ENCODE results near the gene FAM174C. TPM values are rescaled to one million over a fixed set of nuclear protein-coding genes. Genes with fewer than 3 reads are reported as not detected.

The FAM174C gene
- total RNA-seq, 1 experiment from 2014 or later: 77.1 TPM

DNA sequence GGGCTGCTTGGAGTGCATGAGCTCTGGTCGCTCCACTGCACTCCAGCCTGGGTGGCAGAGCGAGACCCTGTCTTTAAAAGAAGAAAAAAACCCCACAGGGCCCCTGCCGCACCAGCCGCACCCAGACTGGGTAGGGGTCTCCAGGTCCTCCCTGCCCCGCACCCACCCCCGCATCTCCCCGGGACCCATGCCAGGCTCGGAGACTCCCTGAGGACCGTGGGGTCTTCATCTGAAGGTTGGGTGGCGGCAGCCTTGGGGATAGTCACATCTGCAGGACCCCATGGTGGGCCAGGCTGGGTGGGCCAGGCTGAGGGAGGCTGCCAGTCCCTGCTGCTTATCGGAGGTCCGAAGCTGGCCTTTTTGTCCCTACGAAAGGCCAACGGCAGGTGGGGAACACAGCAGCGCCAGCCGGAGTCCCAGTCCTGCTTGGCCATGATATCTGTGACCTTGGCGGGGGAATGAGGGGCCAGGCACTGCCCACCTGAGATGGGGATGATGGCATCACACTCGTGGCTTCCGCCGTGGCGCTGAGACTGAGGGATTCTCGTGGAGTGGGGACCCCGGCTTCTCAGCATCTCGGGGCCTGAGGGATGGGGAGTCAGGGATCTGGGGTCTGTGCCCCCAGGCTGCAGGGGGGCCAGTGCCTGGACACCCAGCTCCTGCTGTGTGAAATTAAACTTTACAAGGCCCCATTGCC, 21.4 kb downstream of the FAM174C start (continued):
- TF ChIP-seq, protein P1, sequence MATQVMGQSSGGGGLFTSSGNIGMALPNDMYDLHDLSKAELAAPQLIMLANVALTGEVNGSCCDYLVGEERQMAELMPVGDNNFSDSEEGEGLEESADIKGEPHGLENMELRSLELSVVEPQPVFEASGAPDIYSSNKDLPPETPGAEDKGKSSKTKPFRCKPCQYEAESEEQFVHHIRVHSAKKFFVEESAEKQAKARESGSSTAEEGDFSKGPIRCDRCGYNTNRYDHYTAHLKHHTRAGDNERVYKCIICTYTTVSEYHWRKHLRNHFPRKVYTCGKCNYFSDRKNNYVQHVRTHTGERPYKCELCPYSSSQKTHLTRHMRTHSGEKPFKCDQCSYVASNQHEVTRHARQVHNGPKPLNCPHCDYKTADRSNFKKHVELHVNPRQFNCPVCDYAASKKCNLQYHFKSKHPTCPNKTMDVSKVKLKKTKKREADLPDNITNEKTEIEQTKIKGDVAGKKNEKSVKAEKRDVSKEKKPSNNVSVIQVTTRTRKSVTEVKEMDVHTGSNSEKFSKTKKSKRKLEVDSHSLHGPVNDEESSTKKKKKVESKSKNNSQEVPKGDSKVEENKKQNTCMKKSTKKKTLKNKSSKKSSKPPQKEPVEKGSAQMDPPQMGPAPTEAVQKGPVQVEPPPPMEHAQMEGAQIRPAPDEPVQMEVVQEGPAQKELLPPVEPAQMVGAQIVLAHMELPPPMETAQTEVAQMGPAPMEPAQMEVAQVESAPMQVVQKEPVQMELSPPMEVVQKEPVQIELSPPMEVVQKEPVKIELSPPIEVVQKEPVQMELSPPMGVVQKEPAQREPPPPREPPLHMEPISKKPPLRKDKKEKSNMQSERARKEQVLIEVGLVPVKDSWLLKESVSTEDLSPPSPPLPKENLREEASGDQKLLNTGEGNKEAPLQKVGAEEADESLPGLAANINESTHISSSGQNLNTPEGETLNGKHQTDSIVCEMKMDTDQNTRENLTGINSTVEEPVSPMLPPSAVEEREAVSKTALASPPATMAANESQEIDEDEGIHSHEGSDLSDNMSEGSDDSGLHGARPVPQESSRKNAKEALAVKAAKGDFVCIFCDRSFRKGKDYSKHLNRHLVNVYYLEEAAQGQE (IDR thresholded peaks at IDR 0.05; ENCODE audit: low read depth): no peak
- TF ChIP-seq ZFX (IDR thresholded peaks at IDR 0.05): no peak

DNA sequence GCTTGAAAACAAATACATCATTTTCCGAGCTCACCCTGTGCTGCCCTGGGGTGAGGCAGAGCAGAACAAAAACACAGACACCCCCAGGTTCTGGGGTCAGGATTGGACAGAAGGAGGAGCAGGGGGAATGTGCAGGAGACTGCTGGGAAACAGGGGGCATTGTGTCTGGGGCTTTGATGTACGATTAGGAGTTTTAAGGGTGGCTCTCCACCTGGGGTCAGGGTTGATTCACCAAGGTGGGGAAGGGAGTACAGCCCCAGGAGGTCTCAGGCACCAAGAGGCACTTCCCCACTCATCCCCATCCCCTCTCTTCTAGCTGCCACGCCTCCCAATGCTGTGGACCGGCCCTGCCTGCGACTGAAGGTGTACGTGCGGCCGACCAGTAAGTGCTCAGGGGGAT, 22.9 kb downstream of the FAM174C start:
- ChIA-PET POLR2A (no interaction called here), RAD21 (ENCODE audit: low non-redundant PET in 1 of 2, low total read pairs in 2 of 2, uncharacterized antibody in 2 of 2, unreplicated experiment in 2 of 2) (no interaction called here), CTCF (interaction anchor here (0.7 kb wide), 1 partner anchor 766 kb away, joined by 3 read pairs; no protein-coding TSS in a partner anchor)
- H3K9me2 ChIP-seq (ENCODE audit: insufficient read depth): no peaks in the 10 kb centered on the region
- no peak overlapping the region for H2AFZ ChIP-seq (ENCODE audit: low read depth, low read length, poor library complexity, severe bottlenecking)
- no peaks in the 10 kb centered on the region for H4K20me1 ChIP-seq (ENCODE audit: insufficient read depth)
- TF ChIP-seq EZH2 (IDR thresholded peaks at IDR 0.05) (no peak), YY1 (IDR thresholded peaks at IDR 0.05; ENCODE audit: extremely low read depth, insufficient replicate concordance, low read depth, low read length) (no peak), CBX3 (IDR thresholded peaks at IDR 0.05; ENCODE audit: low read depth) (no peak), EZH2phosphoT487 (IDR thresholded peaks at IDR 0.05; ENCODE audit: borderline replicate concordance) (no peak), ZNF274 (IDR thresholded peaks at IDR 0.05; ENCODE audit: low read depth, low read length) (no peak), JUND (IDR thresholded peaks at IDR 0.05) (no peak), CEBPB (IDR thresholded peaks at IDR 0.05; ENCODE audit: low read depth) (no peak), SRF (IDR thresholded peaks at IDR 0.05; ENCODE audit: low read depth) (no peak)
- TF ChIP-seq, protein P2, sequence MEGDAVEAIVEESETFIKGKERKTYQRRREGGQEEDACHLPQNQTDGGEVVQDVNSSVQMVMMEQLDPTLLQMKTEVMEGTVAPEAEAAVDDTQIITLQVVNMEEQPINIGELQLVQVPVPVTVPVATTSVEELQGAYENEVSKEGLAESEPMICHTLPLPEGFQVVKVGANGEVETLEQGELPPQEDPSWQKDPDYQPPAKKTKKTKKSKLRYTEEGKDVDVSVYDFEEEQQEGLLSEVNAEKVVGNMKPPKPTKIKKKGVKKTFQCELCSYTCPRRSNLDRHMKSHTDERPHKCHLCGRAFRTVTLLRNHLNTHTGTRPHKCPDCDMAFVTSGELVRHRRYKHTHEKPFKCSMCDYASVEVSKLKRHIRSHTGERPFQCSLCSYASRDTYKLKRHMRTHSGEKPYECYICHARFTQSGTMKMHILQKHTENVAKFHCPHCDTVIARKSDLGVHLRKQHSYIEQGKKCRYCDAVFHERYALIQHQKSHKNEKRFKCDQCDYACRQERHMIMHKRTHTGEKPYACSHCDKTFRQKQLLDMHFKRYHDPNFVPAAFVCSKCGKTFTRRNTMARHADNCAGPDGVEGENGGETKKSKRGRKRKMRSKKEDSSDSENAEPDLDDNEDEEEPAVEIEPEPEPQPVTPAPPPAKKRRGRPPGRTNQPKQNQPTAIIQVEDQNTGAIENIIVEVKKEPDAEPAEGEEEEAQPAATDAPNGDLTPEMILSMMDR (IDR thresholded peaks at IDR 0.05 in 2 of 3, conservative IDR thresholded peaks at IDR 0.05 in 1 of 3; ENCODE audit: borderline replicate concordance in 1 of 3, insufficient read depth in 1 of 3, low read depth in 2 of 3, low read length in 2 of 3): no peak
- TF ChIP-seq, protein P1 (IDR thresholded peaks at IDR 0.05; ENCODE audit: low read depth): no peak
- no peaks in the 10 kb centered on the region for H3K36me3 ChIP-seq (ENCODE audit: control insufficient read depth in 1 of 2, insufficient read depth in 2 of 2, low read length in 2 of 2)
- H3K9ac ChIP-seq (ENCODE audit: low read length): no peak overlapping the region
- no peak for DNase-seq (ENCODE audit: low read depth, low spot score)
- no peaks in the 10 kb centered on the region; a peak in 1 of 4 replicates for H3K4me1 ChIP-seq (ENCODE audit: control insufficient read depth in 1 of 2, insufficient read depth in 2 of 2, low read length in 2 of 2)
- no peaks in the 10 kb centered on the region for H3K9me3 ChIP-seq (ENCODE audit: control insufficient read depth in 1 of 2, insufficient read depth in 1 of 2, low read depth in 1 of 2, low read length in 2 of 2)
- H3K4me3 ChIP-seq (replicated peaks in 1 of 2; ENCODE audit: low read depth in 1 of 2, low read length in 2 of 2): no peak overlapping the region
- H3K27ac ChIP-seq (ENCODE audit: low read depth, low read length): no peak overlapping the region
- no peaks in the 10 kb centered on the region for H3K27me3 ChIP-seq (ENCODE audit: insufficient read depth, low read length)
- intact Hi-C loops (cut with micrococcal nuclease): no loop called here
- no peaks in the 10 kb centered on the region for H3K79me2 ChIP-seq (ENCODE audit: insufficient read depth, low read length)
- no peak overlapping the region for H3K4me2 ChIP-seq (ENCODE audit: low read length)
- BruUV-seq (replicated peaks): no TSS peak
- ATAC-seq: no peak
